HEK293T (cell line): ENCODE data around the gene PTRH1.

Experiments
- BHLHE40 ChIP-seq: fragments of 450-650 bp; IDR thresholded peaks from 2 replicates; pipeline ENCODE4 v1.6.1; 2016; ENCODE audit warnings: mild to moderate bottlenecking, moderate library complexity, borderline replicate concordance
- CTBP1 ChIP-seq: fragments of 450-650 bp; IDR thresholded peaks from 2 replicates; pipeline ENCODE4 v1.6.1; 2016; ENCODE audit warnings: borderline replicate concordance
- HDGF ChIP-seq: fragments of 450-650 bp; IDR thresholded peaks from 2 replicates; pipeline ENCODE4 v1.6.1; 2017; ENCODE audit warnings: antibody characterized with exemption, borderline replicate concordance
- L3MBTL2 ChIP-seq: fragments of 450-650 bp; conservative IDR thresholded peaks from 2 replicates; pipeline ENCODE4 v1.6.1; 2016; ENCODE audit warnings: mild to moderate bottlenecking
- SP1 ChIP-seq: fragments of 450-650 bp; IDR thresholded peaks from 2 replicates; pipeline ENCODE4 v1.6.1; 2017
- SUZ12 ChIP-seq: fragments of 450-650 bp; IDR thresholded peaks from 2 replicates; pipeline ENCODE4 v1.6.1; 2016; ENCODE audit warnings: mild to moderate bottlenecking
- ZNF384 ChIP-seq: fragments of 450-650 bp; IDR thresholded peaks from 2 replicates; pipeline ENCODE4 v1.6.1; 2016
- TF ChIP-seq, protein P1 (sequence below): fragments of 450-650 bp; IDR thresholded peaks from 2 replicates; pipeline ENCODE4 v1.6.1; 2016

DNA sequence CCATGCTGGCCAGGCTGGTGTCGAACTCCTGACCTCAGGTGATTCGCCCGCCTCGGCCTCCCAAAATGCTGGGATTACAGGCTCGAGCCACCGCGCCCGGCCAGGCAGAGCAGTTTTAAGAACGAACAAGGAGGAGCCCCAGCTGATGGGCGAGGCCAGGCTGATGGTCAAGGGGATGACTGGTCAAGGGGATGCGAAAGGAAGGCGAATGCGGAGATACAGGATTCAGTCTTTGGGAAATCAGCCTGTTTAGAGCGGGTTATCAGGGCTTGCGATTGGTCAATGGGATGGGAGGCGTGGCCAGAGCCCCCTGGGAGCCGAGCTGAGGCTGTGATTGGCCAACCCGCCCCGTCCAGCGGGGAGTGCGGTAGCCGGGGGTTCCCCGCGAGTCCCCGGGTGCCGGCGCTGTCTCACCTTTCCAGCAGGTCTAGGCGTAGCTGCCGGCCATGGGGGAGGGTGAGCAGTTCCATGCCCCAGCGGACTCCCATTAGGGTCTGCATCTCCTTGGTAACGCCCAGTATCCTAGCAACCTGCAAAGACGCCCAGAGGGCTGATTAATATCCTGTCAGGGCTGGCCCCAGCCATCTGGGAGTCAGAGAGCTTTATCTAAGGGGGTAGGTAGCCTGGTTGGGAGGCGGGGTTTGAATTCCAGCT is 27.1 kb upstream of the PTRH1 start:
- TF ChIP-seq ZNF384 (no peak), SUZ12 (no peak), L3MBTL2 (no peak), BHLHE40 (no peak), SP1 (no peak), CTBP1 (no peak), HDGF (no peak)
- TF ChIP-seq, protein P1, sequence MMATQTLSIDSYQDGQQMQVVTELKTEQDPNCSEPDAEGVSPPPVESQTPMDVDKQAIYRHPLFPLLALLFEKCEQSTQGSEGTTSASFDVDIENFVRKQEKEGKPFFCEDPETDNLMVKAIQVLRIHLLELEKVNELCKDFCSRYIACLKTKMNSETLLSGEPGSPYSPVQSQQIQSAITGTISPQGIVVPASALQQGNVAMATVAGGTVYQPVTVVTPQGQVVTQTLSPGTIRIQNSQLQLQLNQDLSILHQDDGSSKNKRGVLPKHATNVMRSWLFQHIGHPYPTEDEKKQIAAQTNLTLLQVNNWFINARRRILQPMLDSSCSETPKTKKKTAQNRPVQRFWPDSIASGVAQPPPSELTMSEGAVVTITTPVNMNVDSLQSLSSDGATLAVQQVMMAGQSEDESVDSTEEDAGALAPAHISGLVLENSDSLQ = peak; percentile 91
